B cell (primary cell): ENCODE results near the gene PPP1CC. TPM values are rescaled to one million over a fixed set of nuclear protein-coding genes. Genes with fewer than 3 reads are reported as not detected.

ENCODE experiments used
- ATAC-seq: fragments of 200-7000 bp; cut with Tn5 transposase; one replicate; pipeline ENCODE4 v1.10.0; 2021; ENCODE audit warnings: low read depth, mild to moderate bottlenecking, moderate number of reproducible peaks, moderate library complexity
- CTCF ChIA-PET: fragments of 350-600 bp; sonication (Branson Sonifier 250); formaldehyde crosslinking; loops from one replicate; lab custom pipeline; 2021; ENCODE audit warnings: antibody characterized with exemption, inconsistent platforms; lab: Charles Lee
- POLR2A ChIA-PET: fragments of 350-600 bp; sonication (Branson Sonifier 250); formaldehyde crosslinking; loops from one replicate; lab custom pipeline; 2021; ENCODE audit warnings: antibody characterized with exemption; lab: Charles Lee
- DNase-seq: peaks from one replicate; pipeline ENCODE4 v3.0.0; 2013
- H2AFZ ChIP-seq: 2 replicates; pipeline ENCODE4 v1.6.1; 2012; ENCODE audit warnings: mild to moderate bottlenecking, low read depth, low read length; ENCODE audit not compliant: insufficient read depth, poor library complexity, severe bottlenecking
- H3K27ac ChIP-seq, 2 donors: 1 replicate in 1 of 2; 2 replicates in 1 of 2; pipeline ENCODE4 v1.5.1; 2012 to 2013; ENCODE audit warnings: low read length in 2 of 2, mild to moderate bottlenecking in 2 of 2, moderate library complexity in 1 of 2
- H3K27me3 ChIP-seq, 4 experiments: fragments of 200-600 bp in 1 of 4; sonication (generic) in 1 of 4; replicated peaks in 1 of 4; 1 replicate in 2 of 4; 2 replicates in 2 of 4; pipeline versions ENCODE4 v1.6.1 to v1.7.0; 2013 to 2016; ENCODE audit warnings: low read length in 3 of 4, mild to moderate bottlenecking in 2 of 4, mixed read lengths in 1 of 4, moderate library complexity in 1 of 4; ENCODE audit not compliant: insufficient read depth in 4 of 4, control insufficient read depth in 3 of 4; ENCODE audit errors: control extremely low read depth in 1 of 4
- H3K36me3 ChIP-seq, 2 experiments: replicated peaks in 1 of 2; 1 replicate in 1 of 2; 2 replicates in 1 of 2; pipeline versions ENCODE4 v1.6.1 to v1.7.1; 2013; ENCODE audit warnings: low read length in 1 of 2; ENCODE audit not compliant: insufficient read depth in 2 of 2, control insufficient read depth in 1 of 2; ENCODE audit errors: control extremely low read depth in 1 of 2, extremely low read depth in 1 of 2
- H3K4me1 ChIP-seq, 2 donors: fragments of 200-600 bp in 1 of 2; sonication (generic) in 1 of 2; 1 replicate in 1 of 2; 2 replicates in 1 of 2; pipeline versions ENCODE4 v1.5.1 to v1.6.1; 2013 to 2017; ENCODE audit warnings: low read length in 2 of 2; ENCODE audit not compliant: control insufficient read depth in 2 of 2, insufficient read depth in 2 of 2
- H3K4me2 ChIP-seq: replicated peaks from 2 replicates; pipeline ENCODE3; 2012; ENCODE audit warnings: mild to moderate bottlenecking, low read depth, low read length; ENCODE audit not compliant: poor library complexity, severe bottlenecking
- H3K4me3 ChIP-seq, 5 experiments: fragments of 200-600 bp in 1 of 5; sonication (generic) in 1 of 5; 1 replicate in 3 of 5; 2 replicates in 2 of 5; pipeline versions ENCODE4 v1.5.1 to v1.7.0; 2011 to 2016; ENCODE audit warnings: low read length in 4 of 5, mild to moderate bottlenecking in 4 of 5, low read depth in 2 of 5, control low read depth in 1 of 5, moderate library complexity in 1 of 5; ENCODE audit not compliant: insufficient read depth in 1 of 5; ENCODE audit errors: control extremely low read depth in 1 of 5, extremely low read depth in 1 of 5
- H3K79me2 ChIP-seq: fragments of 200-600 bp; sonication (generic); one replicate; pipeline ENCODE4 v1.6.0; 2016; ENCODE audit warnings: low read length; ENCODE audit not compliant: control insufficient read depth, insufficient read depth
- H3K9ac ChIP-seq: fragments of 200-600 bp; sonication (generic); 2 replicates; pipeline ENCODE4 v1.6.1; 2017; ENCODE audit warnings: mild to moderate bottlenecking, low read length, moderate library complexity
- H3K9me3 ChIP-seq, 3 donors: one replicate each; pipeline versions ENCODE4 v1.6.1 to v1.7.1; 2013; ENCODE audit warnings: low read length in 2 of 3; ENCODE audit not compliant: control insufficient read depth in 2 of 3, insufficient read depth in 1 of 3; ENCODE audit errors: control extremely low read depth in 1 of 3
- H4K20me1 ChIP-seq: 2 replicates; pipeline ENCODE4 v1.6.0; 2012; ENCODE audit warnings: mild to moderate bottlenecking, low read length; ENCODE audit not compliant: insufficient read depth, control insufficient read depth, poor library complexity, severe bottlenecking
- H3K27ac Mint-ChIP-seq: one replicate; pipeline ENCODE4 v1.8.0; 2021; ENCODE audit warnings: mixed read lengths
- H3K27me3 Mint-ChIP-seq: one replicate; pipeline ENCODE4 v1.8.0; 2021; ENCODE audit warnings: mixed read lengths
- H3K4me1 Mint-ChIP-seq: one replicate; pipeline ENCODE4 v1.8.0; 2021; ENCODE audit warnings: mixed read lengths
- H3K4me3 Mint-ChIP-seq: one replicate; pipeline ENCODE4 v1.8.0; 2021; ENCODE audit warnings: mixed read lengths
- H3K9me3 Mint-ChIP-seq: one replicate; pipeline ENCODE4 v1.8.0; 2022; ENCODE audit warnings: mixed read lengths; ENCODE audit not compliant: insufficient read depth
- CTCF ChIP-seq: fragments of 200-600 bp; IDR thresholded peaks from one replicate; pipeline ENCODE4 v1.8.0; 2022; ENCODE audit warnings: antibody characterized with exemption, mild to moderate bottlenecking
- EZH2 ChIP-seq: IDR thresholded peaks from 2 replicates; pipeline ENCODE4 v1.6.1; 2012; ENCODE audit warnings: borderline replicate concordance, low read depth, mild to moderate bottlenecking, moderate library complexity, low read length; ENCODE audit not compliant: insufficient read depth, poor library complexity, severe bottlenecking
- intact Hi-C: fragments of 100-400 bp; cut with micrococcal nuclease; formaldehyde crosslinking; loops from one replicate; pipeline ENCODE4 v1.10.0; 2022
- polyA plus RNA-seq: library from polyadenylated mRNA; depleted of rRNA; stranded (reverse); fragments of >200 nt; gene quantifications from 2 replicates; pipeline ENCODE4 v1.2.3, GENCODE V29; 2012
- total RNA-seq, 2 donors: library from RNA; stranded (reverse); fragments of 120-200 nt in 1 of 2; gene quantifications; 1 replicate in 1 of 2; 2 replicates in 1 of 2; pipeline versions ENCODE4 v1.2.3 to v1.2.4, GENCODE V29; 2013 to 2022

PPP1CC gene
- total and polyA plus RNA-seq, 2 donors (not counting 1 experiment from before 2014, with no cell fraction given), result 70.0 to 146 TPM

DNA sequence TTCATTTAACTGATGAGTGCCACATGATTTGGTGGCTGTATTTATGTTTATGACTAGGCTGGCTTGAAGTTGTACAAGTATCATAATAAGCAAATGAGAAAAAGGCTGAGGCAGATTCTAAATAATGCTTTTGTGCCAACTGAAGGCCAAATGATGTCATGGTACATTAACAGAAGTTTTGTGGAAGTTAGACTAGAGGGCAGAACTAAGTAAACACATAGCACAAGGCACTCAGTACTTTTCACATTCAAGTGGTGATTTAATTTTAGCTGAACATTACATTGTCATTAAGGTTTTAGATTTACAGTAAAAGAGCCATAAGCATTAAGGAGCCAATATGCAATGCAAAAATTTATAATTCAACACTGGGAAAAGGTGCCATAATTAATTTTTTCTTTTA lies 21.1 kb downstream of the PPP1CC start:
- intact Hi-C loops, result no loop called here
- TF ChIP-seq CTCF (no peak), EZH2 (no peak)
- no peak overlapping the region for H3K9ac ChIP-seq
- no peak for ATAC-seq
- H3K9me3 Mint-ChIP-seq, result no peaks in the 10 kb centered on the region
- peaks cover 0 to 3% (median 0%) of the 10 kb centered on the region in 3 donors for H3K9me3 ChIP-seq
- no peak overlapping the region for H3K4me2 ChIP-seq
- peaks cover 35% of the 10 kb centered on the region for H4K20me1 ChIP-seq
- no peak overlapping the region for H3K4me3 ChIP-seq
- DNase-seq, result no peak
- H3K4me1 ChIP-seq, result peaks cover 23 to 37% of the 10 kb centered on the region in 2 donors
- H3K36me3 ChIP-seq, result peaks cover 27 to 86% of the 10 kb centered on the region in 2 experiments
- no peaks in the 10 kb centered on the region for H3K27me3 Mint-ChIP-seq
- ChIA-PET CTCF (interaction anchor here (1.3 kb wide), 1 partner anchor 17 kb away, joined by 3 read pairs; no protein-coding TSS in a partner anchor), POLR2A (no interaction called here)
- peak overlapping the region in 1 of 2 donors; percentile 77 for H3K27ac ChIP-seq
- peaks cover 30% of the 10 kb centered on the region for H3K79me2 ChIP-seq
- H3K4me1 Mint-ChIP-seq, result peaks cover 42% of the 10 kb centered on the region
- no peaks in the 10 kb centered on the region for H3K27me3 ChIP-seq
- H2AFZ ChIP-seq, result no peak overlapping the region
- H3K4me3 Mint-ChIP-seq, result no peak overlapping the region
- H3K27ac Mint-ChIP-seq, result no peak overlapping the region

DNA sequence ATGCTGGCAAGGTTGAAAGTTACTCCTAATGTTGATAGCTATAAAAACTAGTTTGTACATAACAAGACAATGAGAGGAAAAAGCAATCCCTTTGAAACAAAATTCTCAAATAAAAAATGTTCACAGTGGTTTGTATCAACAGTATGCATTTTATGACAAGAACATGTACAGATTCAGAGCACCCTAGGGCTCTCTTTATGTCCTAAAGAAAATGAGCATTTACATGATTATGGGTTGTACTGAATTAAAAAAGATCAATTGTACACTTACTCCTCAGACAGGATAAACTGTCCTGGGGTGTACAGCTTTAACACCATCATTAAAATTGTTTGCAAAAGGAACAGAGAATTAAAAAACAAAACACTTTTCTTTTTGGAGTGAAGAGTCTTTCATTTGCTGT lies 22.2 kb downstream of the PPP1CC start:
- ChIA-PET CTCF (interaction anchor here (1.3 kb wide), 1 partner anchor 16 kb away, joined by 3 read pairs; no protein-coding TSS in a partner anchor), POLR2A (interaction anchor here (0.9 kb wide), 1 partner anchor 27 kb away, joined by 3 read pairs; no protein-coding TSS in a partner anchor)
- peaks cover 24% of the 10 kb centered on the region for H4K20me1 ChIP-seq
- ATAC-seq (no peak), DNase-seq (no peak)
- TF ChIP-seq EZH2, result no peak
- TF ChIP-seq CTCF, result no peak
- H3K9me3 ChIP-seq, result peaks cover 0 to 3% (median 0%) of the 10 kb centered on the region in 3 donors
- no peak overlapping the region for H3K4me3 ChIP-seq
- Mint-ChIP-seq H3K9me3 (no peaks in the 10 kb centered on the region), H3K27me3 (no peaks in the 10 kb centered on the region), H3K4me1 (peaks cover 35% of the 10 kb centered on the region), H3K4me3 (no peak overlapping the region), H3K27ac (no peak overlapping the region)
- no peaks in the 10 kb centered on the region for H3K27me3 ChIP-seq
- H3K4me1 ChIP-seq, result peaks cover 16 to 27% of the 10 kb centered on the region in 2 donors
- H3K79me2 ChIP-seq, result peaks cover 20% of the 10 kb centered on the region
- H3K4me2 ChIP-seq, result no peak overlapping the region
- H3K36me3 ChIP-seq, result peaks cover 23 to 76% of the 10 kb centered on the region in 2 experiments
- H2AFZ ChIP-seq, result no peak overlapping the region
- intact Hi-C loops, result no loop called here
- no peak overlapping the region for H3K9ac ChIP-seq
- H3K27ac ChIP-seq, result peak overlapping the region in 1 of 2 donors; percentile 77
